DMS53 (cell line): Measurements from ENCODE around the gene C5orf15.
"Not testable (repeated sequence)": the region's sequence is repeated elsewhere in the genome, so short reads cannot be mapped to it uniquely, and the experiment has no call there.

ENCODE experiments used
- DNase-seq: peaks from one replicate; lab custom pipeline; 2025; lab: John Stamatoyannopoulos, UW

The C5orf15 gene

GRCh38 chr5:133963493-133964128, 4.8 kb downstream of the C5orf15 start:
- DNase-seq: no peak

GRCh38 chr5:133962801-133963476, 5.5 kb downstream of the C5orf15 start:
- DNase-seq: no peak

- no peak for DNase-seq
Measured at GRCh38 chr5:133962131-133962530, 6.3 kb downstream of the C5orf15 start.

GRCh38 chr5:133959643-133960042, 8.8 kb downstream of the C5orf15 start:
- no peak for DNase-seq

GRCh38 chr5:133957591-133957990, 10.8 kb downstream of the C5orf15 start:
- DNase-seq: peak; percentile 38

GRCh38 chr5:133957080-133957479, 11.3 kb downstream of the C5orf15 start:
- no peak for DNase-seq

- DNase-seq: not testable (repeated sequence)
Measured at GRCh38 chr5:133956196-133956595, 12.2 kb downstream of the C5orf15 start.

- no peak for DNase-seq
Measured at GRCh38 chr5:133953568-133954145, 14.8 kb downstream of the C5orf15 start.

- DNase-seq: no peak
Measured at GRCh38 chr5:133952729-133953567, 15.5 kb downstream of the C5orf15 start.

- no peak for DNase-seq
Measured at GRCh38 chr5:133950821-133951612, 17.4 kb downstream of the C5orf15 start.

GRCh38 chr5:133948721-133949120, 19.7 kb downstream of the C5orf15 start:
- DNase-seq: no peak

- DNase-seq: no peak
Measured at GRCh38 chr5:133947431-133947841, 21.0 kb downstream of the C5orf15 start.

GRCh38 chr5:133945568-133945967, 22.9 kb downstream of the C5orf15 start:
- DNase-seq: no peak

GRCh38 chr5:133944263-133945185, 23.9 kb downstream of the C5orf15 start:
- DNase-seq: peak; percentile 88

- DNase-seq: no peak
Measured at GRCh38 chr5:133943475-133943817, 25.0 kb downstream of the C5orf15 start.

- DNase-seq: no peak
Measured at GRCh38 chr5:133942614-133943474, 25.6 kb downstream of the C5orf15 start.

GRCh38 chr5:133941456-133942196, 26.8 kb downstream of the C5orf15 start:
- no peak for DNase-seq

- DNase-seq: no peak
Measured at GRCh38 chr5:133939668-133940067, 28.8 kb downstream of the C5orf15 start.

- DNase-seq: no peak
Measured at GRCh38 chr5:133938929-133939328, 29.5 kb downstream of the C5orf15 start.
